HepG2 (cell line): ENCODE measurements around the gene PFAS. TPM values are rescaled to one million over a fixed set of nuclear protein-coding genes. Genes with fewer than 3 reads are reported as not detected.

Experiments used
- ATF7 ChIP-seq, 2 experiments: fragments of 450-650 bp in 1 of 2; sonication (generic) in 1 of 2; formaldehyde crosslinking in 1 of 2; IDR thresholded peaks; 2 replicates each; pipeline versions ENCODE4 v1.4.0 to v1.6.1; 2016 to 2020; ENCODE audit warnings: antibody characterized with exemption in 1 of 2, mild to moderate bottlenecking in 1 of 2, missing genetic modification reagents in 1 of 2
- FIP1L1 ChIP-seq: fragments of 200-400 bp; formaldehyde crosslinking; IDR thresholded peaks from 2 replicates; pipeline ENCODE4 v1.6.1; 2018; ENCODE audit warnings: low read depth, mild to moderate bottlenecking, low read length, moderate library complexity, borderline replicate concordance; ENCODE audit not compliant: insufficient read depth
- FOXA1 ChIP-seq, 2 experiments: fragments of 450-650 bp in 1 of 2; sonication (generic) in 1 of 2; formaldehyde crosslinking in 1 of 2; IDR thresholded peaks; 2 replicates each; pipeline versions ENCODE4 v1.4.0 to v1.6.1; 2016 to 2020; ENCODE audit warnings: missing genetic modification reagents in 1 of 2
- JUN ChIP-seq: sonication (generic); formaldehyde crosslinking; IDR thresholded peaks from 2 replicates; pipeline ENCODE4 v1.4.0; 2020; ENCODE audit warnings: mild to moderate bottlenecking, missing genetic modification reagents
- JUND ChIP-seq: sonication (generic); formaldehyde crosslinking; IDR thresholded peaks from 2 replicates; pipeline ENCODE4 v1.8.0; 2022; ENCODE audit warnings: mild to moderate bottlenecking, missing genetic modification reagents
- KAT2B ChIP-seq: fragments of 150-350 bp; IDR thresholded peaks from 2 replicates; pipeline ENCODE4 v1.6.1; 2014; ENCODE audit warnings: low read depth, low read length, borderline replicate concordance
- KLF11 ChIP-seq: IDR thresholded peaks from 2 replicates; pipeline ENCODE4 v1.6.1; 2016; ENCODE audit warnings: missing compliant biosample characterization
- MTA1 ChIP-seq: sonication (generic); formaldehyde crosslinking; IDR thresholded peaks from 2 replicates; pipeline ENCODE4 v1.4.0; 2020; ENCODE audit warnings: missing genetic modification reagents, mild to moderate bottlenecking, borderline replicate concordance
- MYPOP ChIP-seq: sonication (generic); formaldehyde crosslinking; IDR thresholded peaks from 2 replicates; pipeline ENCODE4 v1.8.1; 2023; ENCODE audit warnings: mild to moderate bottlenecking, moderate library complexity, missing genetic modification reagents
- PAWR ChIP-seq: sonication (generic); formaldehyde crosslinking; IDR thresholded peaks from 2 replicates; pipeline ENCODE4 v1.4.0; 2020; ENCODE audit warnings: missing genetic modification reagents, mild to moderate bottlenecking, borderline replicate concordance
- RAD21 ChIP-seq: fragments of 450-650 bp; formaldehyde crosslinking; IDR thresholded peaks from 2 replicates; pipeline ENCODE4 v1.5.0; 2020; ENCODE audit warnings: mild to moderate bottlenecking
- SAP130 ChIP-seq: IDR thresholded peaks from 2 replicates; pipeline ENCODE4 v1.6.1; 2016; ENCODE audit warnings: low read depth
- SMC3 ChIP-seq: IDR thresholded peaks from 2 replicates; pipeline ENCODE4 v1.6.1; 2011; ENCODE audit warnings: low read length, improper control_type of control experiment
- SUZ12 ChIP-seq: fragments of 150-350 bp; IDR thresholded peaks from 2 replicates; pipeline ENCODE4 v1.6.1; 2014; ENCODE audit warnings: low read depth, low read length
- XRCC5 ChIP-seq: fragments of 200-400 bp; formaldehyde crosslinking; optimal IDR thresholded peaks from 2 replicates; pipeline ENCODE3; 2017; ENCODE audit warnings: mild to moderate bottlenecking, low read length
- ZBTB8A ChIP-seq: sonication (generic); formaldehyde crosslinking; IDR thresholded peaks from 2 replicates; pipeline ENCODE4 v1.4.0; 2020; ENCODE audit warnings: mild to moderate bottlenecking, low read depth, missing genetic modification reagents, borderline replicate concordance
- ZFP41 ChIP-seq: sonication (generic); formaldehyde crosslinking; IDR thresholded peaks from 2 replicates; pipeline ENCODE4 v1.4.0; 2020; ENCODE audit warnings: mild to moderate bottlenecking, missing genetic modification reagents, borderline replicate concordance
- ZNF12 ChIP-seq: sonication (generic); formaldehyde crosslinking; IDR thresholded peaks from 2 replicates; pipeline ENCODE4 v1.5.0; 2020; ENCODE audit warnings: missing genetic modification reagents
- ZNF180 ChIP-seq: sonication (generic); formaldehyde crosslinking; IDR thresholded peaks from 2 replicates; pipeline ENCODE4 v1.4.0; 2020; ENCODE audit warnings: low read depth, missing genetic modification reagents, borderline replicate concordance
- ZNF251 ChIP-seq: sonication (generic); formaldehyde crosslinking; IDR thresholded peaks from 2 replicates; pipeline ENCODE4 v1.9.0; 2021; ENCODE audit warnings: mild to moderate bottlenecking, missing genetic modification reagents
- ZNF3 ChIP-seq: IDR thresholded peaks from 2 replicates; pipeline ENCODE4 v1.7.0; 2017; ENCODE audit warnings: inconsistent platforms
- ZNF615 ChIP-seq: sonication (generic); formaldehyde crosslinking; IDR thresholded peaks from 2 replicates; pipeline ENCODE4 v1.5.0; 2020; ENCODE audit warnings: mild to moderate bottlenecking, missing genetic modification reagents, borderline replicate concordance
- polyA plus RNA-seq, 8 experiments: library from polyadenylated mRNA; depleted of rRNA in 3 of 8; stranded (reverse) in 7 of 8; unstranded in 1 of 8; fragments of >200 nt; fragmentation: Illumina TruSeq in 4 of 8; extraction: Trizol in 4 of 8; gene quantifications; 2 replicates each; pipeline versions ENCODE4 v1.2.1 to v1.2.3, GENCODE V29; 2011 to 2016; ENCODE audit warnings: low read depth in 4 of 8, missing spikeins in 1 of 8, mixed read lengths in 1 of 8; ENCODE audit not compliant: insufficient read depth in 1 of 8
- total RNA-seq, 5 experiments: library from RNA; depleted of rRNA; stranded (reverse); fragments of >200 nt; fragmentation: Illumina TruSeq; extraction: Trizol; gene quantifications; 2 replicates each; pipeline ENCODE4 v1.2.3, GENCODE V29; 2016; ENCODE audit warnings: low read depth in 1 of 5
- TF ChIP-seq, protein P1 (sequence below): sonication (generic); formaldehyde crosslinking; IDR thresholded peaks from 2 replicates; pipeline ENCODE4 v1.8.0; 2022; ENCODE audit warnings: mild to moderate bottlenecking, missing genetic modification reagents
- TF ChIP-seq, protein P2 (sequence below): sonication (generic); formaldehyde crosslinking; IDR thresholded peaks from 2 replicates; pipeline ENCODE4 v1.5.1; 2020; ENCODE audit warnings: missing genetic modification reagents, mild to moderate bottlenecking, borderline replicate concordance
- TF ChIP-seq, protein P3 (sequence below): IDR thresholded peaks from 2 replicates; pipeline ENCODE4 v1.6.1; 2016; ENCODE audit warnings: mild to moderate bottlenecking

PFAS gene
- total and polyA plus RNA-seq, 2 of the 13 experiments (the other 11 are each of a cell fraction or from before 2014, with no cell fraction given) = 49.4 to 58.2 TPM

- TF ChIP-seq MYPOP (peak; percentile 65; the same call in 1 of the 2 replicates), SUZ12 (no peak), ZBTB8A (no peak), ZFP41 (CRISPR knock-in tag) (no peak), ZNF3 (CRISPR knock-in tag) (peak; percentile 89), JUN (CRISPR knock-in tag) (no peak; the same call in 1 of the 2 replicates), SMC3 (peak; percentile 6; the same call in 1 of the 2 replicates), SAP130 (CRISPR knock-in tag) (peak; percentile 80), ZNF251 (no peak), MTA1 (CRISPR knock-in tag) (no peak), JUND (CRISPR knock-in tag) (0 out of 2 replicates have a peak, but pooled peaks have one; percentile 23), PAWR (CRISPR knock-in tag) (no peak), ZNF12 (no peak), ZNF615 (CRISPR knock-in tag) (no peak), KAT2B (no peak), KLF11 (CRISPR knock-in tag) (no peak), RAD21 (CRISPR knock-in tag) (no peak), ZNF180 (no peak), FOXA1 (IDR thresholded peaks at IDR 0.05) (no peak), FOXA1 (CRISPR knock-in tag; IDR thresholded peaks at IDR 0.05) (peak; percentile 70), ATF7 (IDR thresholded peaks at IDR 0.05) (no peak), ATF7 (CRISPR knock-in tag; IDR thresholded peaks at IDR 0.05) (no peak), FIP1L1 (no peak), XRCC5 (no peak)
- TF ChIP-seq, protein P1, sequence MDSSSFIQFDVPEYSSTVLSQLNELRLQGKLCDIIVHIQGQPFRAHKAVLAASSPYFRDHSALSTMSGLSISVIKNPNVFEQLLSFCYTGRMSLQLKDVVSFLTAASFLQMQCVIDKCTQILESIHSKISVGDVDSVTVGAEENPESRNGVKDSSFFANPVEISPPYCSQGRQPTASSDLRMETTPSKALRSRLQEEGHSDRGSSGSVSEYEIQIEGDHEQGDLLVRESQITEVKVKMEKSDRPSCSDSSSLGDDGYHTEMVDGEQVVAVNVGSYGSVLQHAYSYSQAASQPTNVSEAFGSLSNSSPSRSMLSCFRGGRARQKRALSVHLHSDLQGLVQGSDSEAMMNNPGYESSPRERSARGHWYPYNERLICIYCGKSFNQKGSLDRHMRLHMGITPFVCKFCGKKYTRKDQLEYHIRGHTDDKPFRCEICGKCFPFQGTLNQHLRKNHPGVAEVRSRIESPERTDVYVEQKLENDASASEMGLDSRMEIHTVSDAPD (CRISPR knock-in tag) = peak; percentile 56; the same call in 1 of the 2 replicates
- TF ChIP-seq, protein P2, sequence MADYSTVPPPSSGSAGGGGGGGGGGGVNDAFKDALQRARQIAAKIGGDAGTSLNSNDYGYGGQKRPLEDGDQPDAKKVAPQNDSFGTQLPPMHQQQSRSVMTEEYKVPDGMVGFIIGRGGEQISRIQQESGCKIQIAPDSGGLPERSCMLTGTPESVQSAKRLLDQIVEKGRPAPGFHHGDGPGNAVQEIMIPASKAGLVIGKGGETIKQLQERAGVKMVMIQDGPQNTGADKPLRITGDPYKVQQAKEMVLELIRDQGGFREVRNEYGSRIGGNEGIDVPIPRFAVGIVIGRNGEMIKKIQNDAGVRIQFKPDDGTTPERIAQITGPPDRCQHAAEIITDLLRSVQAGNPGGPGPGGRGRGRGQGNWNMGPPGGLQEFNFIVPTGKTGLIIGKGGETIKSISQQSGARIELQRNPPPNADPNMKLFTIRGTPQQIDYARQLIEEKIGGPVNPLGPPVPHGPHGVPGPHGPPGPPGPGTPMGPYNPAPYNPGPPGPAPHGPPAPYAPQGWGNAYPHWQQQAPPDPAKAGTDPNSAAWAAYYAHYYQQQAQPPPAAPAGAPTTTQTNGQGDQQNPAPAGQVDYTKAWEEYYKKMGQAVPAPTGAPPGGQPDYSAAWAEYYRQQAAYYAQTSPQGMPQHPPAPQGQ = no peak
- TF ChIP-seq, protein P3, sequence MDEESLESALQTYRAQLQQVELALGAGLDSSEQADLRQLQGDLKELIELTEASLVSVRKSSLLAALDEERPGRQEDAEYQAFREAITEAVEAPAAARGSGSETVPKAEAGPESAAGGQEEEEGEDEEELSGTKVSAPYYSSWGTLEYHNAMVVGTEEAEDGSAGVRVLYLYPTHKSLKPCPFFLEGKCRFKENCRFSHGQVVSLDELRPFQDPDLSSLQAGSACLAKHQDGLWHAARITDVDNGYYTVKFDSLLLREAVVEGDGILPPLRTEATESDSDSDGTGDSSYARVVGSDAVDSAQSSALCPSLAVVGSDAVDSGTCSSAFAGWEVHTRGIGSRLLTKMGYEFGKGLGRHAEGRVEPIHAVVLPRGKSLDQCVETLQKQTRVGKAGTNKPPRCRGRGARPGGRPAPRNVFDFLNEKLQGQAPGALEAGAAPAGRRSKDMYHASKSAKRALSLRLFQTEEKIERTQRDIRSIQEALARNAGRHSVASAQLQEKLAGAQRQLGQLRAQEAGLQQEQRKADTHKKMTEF (CRISPR knock-in tag) = peak; percentile 83; the same call in 1 of the 2 replicates
Measured at GRCh38 chr17:8273884-8274444, 24.9 kb downstream of the PFAS start (continued).
